ENCODE results near the gene KRT86. TPM values are rescaled to one million over a fixed set of nuclear protein-coding genes. Genes with fewer than 3 reads are reported as not detected.

Gene KRT86
- total RNA-seq, 1 donor: not detected

- no peak overlapping the region for H3K4me3 ChIP-seq (ENCODE audit: low read depth, low read length)
- DNase-seq (ENCODE audit: low read depth): no peak
Measured at GRCh38 chr12:52252728-52253343, 21.6 kb upstream of the KRT86 start.

GRCh38 chr12:52253391-52254179 is 20.9 kb upstream of the KRT86 start:
- DNase-seq (ENCODE audit: low read depth): no peak
- H3K4me3 ChIP-seq (ENCODE audit: low read depth, low read length): no peak overlapping the region
- TF ChIP-seq CTCF (IDR thresholded peaks at IDR 0.05; ENCODE audit: insufficient read depth, low read length): no peak

More at GRCh38 chr12:52252728-52253343, 21.6 kb upstream of the KRT86 start:
- TF ChIP-seq CTCF (IDR thresholded peaks at IDR 0.05; ENCODE audit: insufficient read depth, low read length): no peak

- no peak overlapping the region for H3K4me3 ChIP-seq (ENCODE audit: low read depth, low read length)
- no peak for TF ChIP-seq CTCF (IDR thresholded peaks at IDR 0.05; ENCODE audit: insufficient read depth, low read length)
Measured at GRCh38 chr12:52254180-52254964, 20.1 kb upstream of the KRT86 start.

GRCh38 chr12:52254965-52255751 is 19.3 kb upstream of the KRT86 start:
- no peak for DNase-seq (ENCODE audit: low read depth)
- no peak for TF ChIP-seq CTCF (IDR thresholded peaks at IDR 0.05; ENCODE audit: insufficient read depth, low read length)
- H3K4me3 ChIP-seq (ENCODE audit: low read depth, low read length): no peak overlapping the region

More at GRCh38 chr12:52254180-52254964, 20.1 kb upstream of the KRT86 start:
- DNase-seq (ENCODE audit: low read depth): no peak

- H3K4me3 ChIP-seq (ENCODE audit: low read depth, low read length): no peak overlapping the region
- DNase-seq (ENCODE audit: low read depth): no peak
- TF ChIP-seq CTCF (IDR thresholded peaks at IDR 0.05; ENCODE audit: insufficient read depth, low read length): no peak
Measured at GRCh38 chr12:52255926-52256583, 18.4 kb upstream of the KRT86 start.

- no peak for TF ChIP-seq CTCF (IDR thresholded peaks at IDR 0.05; ENCODE audit: insufficient read depth, low read length)
- no peak for DNase-seq (ENCODE audit: low read depth)
- H3K4me3 ChIP-seq (ENCODE audit: low read depth, low read length): no peak overlapping the region
Measured at GRCh38 chr12:52256584-52256935, 17.9 kb upstream of the KRT86 start.
